SK-N-SH (cell line): Measurements from ENCODE around the gene EXOC3L1. TPM values are rescaled to one million over a fixed set of nuclear protein-coding genes. Genes with fewer than 3 reads are reported as not detected.

Source experiments
- CTCF ChIA-PET: fragments of 300-600, 350-600 bp; formaldehyde crosslinking; extraction: SDS; loops from one replicate; lab custom pipeline; 2021; lab: Yijun Ruan, JAX
- POLR2A ChIA-PET: fragments of 350-600 bp; sonication (Branson Sonifier 250); formaldehyde crosslinking; extraction: SDS; loops from one replicate; lab custom pipeline; 2020; ENCODE audit warnings: antibody characterized with exemption, inconsistent platforms; lab: Yijun Ruan, JAX
- DNase-seq: peaks from one replicate; pipeline ENCODE4 v3.0.0; 2012
- H2AFZ ChIP-seq: fragments of 200-600 bp; sonication (generic); 2 replicates; pipeline ENCODE4 v1.8.1; 2016; ENCODE audit warnings: antibody characterized with exemption, mild to moderate bottlenecking, low read depth
- H3F3A ChIP-seq: fragments of 200-600 bp; sonication (generic); replicated peaks from 2 replicates; pipeline ENCODE3; 2016; ENCODE audit warnings: antibody characterized with exemption, mild to moderate bottlenecking; ENCODE audit not compliant: insufficient read depth
- H3K27ac ChIP-seq, 2 experiments: fragments of 200-500 bp in 1 of 2; fragments of 200-600 bp in 1 of 2; sonication (Bioruptor generic) in 1 of 2; sonication (generic), shearing (Covaris generic) in 1 of 2; 2 replicates each; pipeline versions ENCODE4 v1.5.1 to v1.6.1; 2014 to 2016; ENCODE audit warnings: low read depth in 2 of 2, inconsistent platforms in 1 of 2, low read length in 1 of 2, mild to moderate bottlenecking in 1 of 2, mixed read lengths in 1 of 2
- H3K27me3 ChIP-seq: fragments of 200-600 bp; sonication (generic), shearing (Covaris generic); 2 replicates; pipeline ENCODE4 v1.6.1; 2016; ENCODE audit warnings: mixed run types; ENCODE audit not compliant: insufficient read depth
- H3K36me3 ChIP-seq, 2 experiments: fragments of 200-500 bp in 1 of 2; fragments of 200-600 bp in 1 of 2; sonication (Bioruptor generic) in 1 of 2; sonication (generic) in 1 of 2; replicated peaks in 1 of 2; 2 replicates each; pipeline versions ENCODE3 to v1.5.1; 2014 to 2016; ENCODE audit warnings: low read length in 1 of 2, mild to moderate bottlenecking in 1 of 2; ENCODE audit not compliant: insufficient read depth in 2 of 2, control insufficient read depth in 1 of 2
- H3K4me1 ChIP-seq, 2 experiments: fragments of 200-500 bp in 1 of 2; fragments of 200-600 bp in 1 of 2; sonication (Bioruptor generic) in 1 of 2; sonication (generic), shearing (Covaris generic) in 1 of 2; 2 replicates each; pipeline versions ENCODE4 v1.5.1 to v1.6.1; 2014 to 2016; ENCODE audit warnings: low read depth in 1 of 2, low read length in 1 of 2, mixed run types in 1 of 2; ENCODE audit not compliant: insufficient read depth in 2 of 2, control insufficient read depth in 1 of 2
- H3K4me2 ChIP-seq: fragments of 200-600 bp; sonication (generic), shearing (Covaris generic); 2 replicates; pipeline ENCODE4 v1.6.1; 2017; ENCODE audit warnings: mixed run types
- H3K4me3 ChIP-seq, 2 experiments: fragments of 200-500 bp in 1 of 2; fragments of 200-600 bp in 1 of 2; sonication (Bioruptor generic) in 1 of 2; sonication (generic), shearing (Covaris generic) in 1 of 2; 2 replicates each; pipeline versions ENCODE4 v1.5.1 to v1.8.1; 2014 to 2016; ENCODE audit warnings: low read depth in 2 of 2, inconsistent platforms in 1 of 2, low read length in 1 of 2, mild to moderate bottlenecking in 1 of 2, mixed read lengths in 1 of 2, moderate library complexity in 1 of 2
- H3K79me2 ChIP-seq: fragments of 200-600 bp; sonication (generic); 2 replicates; pipeline ENCODE4 v1.8.1; 2017; ENCODE audit warnings: mild to moderate bottlenecking; ENCODE audit not compliant: insufficient read depth
- H3K9ac ChIP-seq: fragments of 200-600 bp; sonication (generic); 2 replicates; pipeline ENCODE4 v1.6.1; 2017; ENCODE audit warnings: mixed run types
- H3K9me2 ChIP-seq: fragments of 200-600 bp; sonication (generic); 2 replicates; pipeline ENCODE4 v1.6.1; 2017; ENCODE audit warnings: mixed run types
- H3K9me3 ChIP-seq: fragments of 200-600 bp; sonication (generic); 2 replicates; pipeline ENCODE4 v1.6.1; 2017; ENCODE audit warnings: mixed run types, mild to moderate bottlenecking, moderate library complexity
- H4K20me1 ChIP-seq: fragments of 200-600 bp; sonication (generic); 2 replicates; pipeline ENCODE4 v1.6.1; 2017; ENCODE audit warnings: mild to moderate bottlenecking, mixed run types; ENCODE audit not compliant: insufficient read depth
- ELF1 ChIP-seq: IDR thresholded peaks from 2 replicates; pipeline ENCODE4 v1.4.0; 2012
- FOSL2 ChIP-seq: IDR thresholded peaks from 2 replicates; pipeline ENCODE4 v1.4.0; 2012; ENCODE audit warnings: low read depth, mild to moderate bottlenecking, moderate library complexity, borderline replicate concordance
- GABPA ChIP-seq: IDR thresholded peaks from 2 replicates; pipeline ENCODE4 v1.4.0; 2012; ENCODE audit warnings: low read depth, mild to moderate bottlenecking
- MEF2A ChIP-seq: IDR thresholded peaks from 2 replicates; pipeline ENCODE4 v1.4.0; 2012; ENCODE audit warnings: low read depth, borderline replicate concordance
- RAD21 ChIP-seq: IDR thresholded peaks from 2 replicates; pipeline ENCODE4 v1.6.1; 2012; ENCODE audit warnings: mild to moderate bottlenecking, low read length
- RCOR1 ChIP-seq: fragments of 150-350 bp; IDR thresholded peaks from 2 replicates; pipeline ENCODE4 v1.6.1; 2017; ENCODE audit warnings: antibody characterized with exemption, low read length
- ZBTB33 ChIP-seq: IDR thresholded peaks from 2 replicates; pipeline ENCODE4 v1.4.0; 2012; ENCODE audit warnings: low read depth, borderline replicate concordance
- WGBS: methylation state at CpG from one replicate; pipeline ENCODE4 v1.1.6; 2017; ENCODE audit warnings: low lambda C conversion rate; 5-methylcytosine and 5-hydroxymethylcytosine counted together
- polyA plus RNA-seq, 3 experiments: library from polyadenylated mRNA; depleted of rRNA; stranded (reverse); fragments of >200 nt; gene quantifications; 2 replicates each; pipeline ENCODE4 v1.2.3, GENCODE V29; 2012
- TF ChIP-seq, protein P1 (sequence below): fragments of 150-350 bp; IDR thresholded peaks from 2 replicates; pipeline ENCODE4 v1.6.1; 2017; ENCODE audit warnings: antibody characterized with exemption, low read length, low read depth, borderline replicate concordance
- TF ChIP-seq, protein P2 (sequence below): fragments of 200-600 bp; sonication (generic); IDR thresholded peaks from 2 replicates; pipeline ENCODE4 v1.6.1; 2017; ENCODE audit warnings: antibody characterized with exemption, mild to moderate bottlenecking, moderate library complexity

The EXOC3L1 gene
- polyA plus RNA-seq, 1 of the 3 experiments (the other 2 are of a cell fraction), result 0.46 TPM

DNA sequence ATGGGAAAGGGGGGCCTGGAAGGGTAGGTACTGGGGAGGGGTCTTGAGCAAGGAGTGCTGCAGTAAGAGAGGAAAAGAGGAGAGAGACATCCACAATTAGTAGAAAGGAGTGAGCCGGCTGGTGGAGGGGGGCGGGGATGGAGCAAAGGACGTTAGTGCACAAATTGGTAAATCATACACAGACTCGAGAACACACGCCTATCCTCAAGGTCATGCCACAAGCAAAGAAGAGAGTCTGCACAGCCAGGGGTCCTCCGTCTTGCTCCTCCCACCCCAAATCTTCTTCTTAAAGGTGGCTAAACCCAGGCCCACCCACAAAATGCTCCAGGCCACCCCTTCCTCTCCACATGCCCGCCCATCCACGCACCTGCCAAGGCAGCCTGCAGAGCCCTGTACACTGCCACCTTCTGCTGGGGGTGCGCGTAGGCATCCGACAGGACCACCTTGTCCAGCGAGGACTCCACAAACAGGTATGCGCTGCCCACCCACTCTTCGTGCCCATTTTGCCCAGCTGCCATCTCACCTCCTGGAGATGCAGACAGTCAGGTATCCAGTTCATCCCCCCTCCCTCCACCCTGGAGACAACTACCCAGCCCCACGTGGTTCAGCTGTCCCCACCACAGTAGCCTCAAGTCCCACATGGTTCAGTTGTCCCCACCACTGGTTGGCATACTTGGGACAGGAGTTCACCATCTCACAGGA is 33.6 kb downstream of the EXOC3L1 start:
- TF ChIP-seq MEF2A (no peak), ELF1 (no peak), FOSL2 (no peak), ZBTB33 (no peak), GABPA (no peak), RCOR1 (no peak), RAD21 (no peak)
- TF ChIP-seq, protein P1, sequence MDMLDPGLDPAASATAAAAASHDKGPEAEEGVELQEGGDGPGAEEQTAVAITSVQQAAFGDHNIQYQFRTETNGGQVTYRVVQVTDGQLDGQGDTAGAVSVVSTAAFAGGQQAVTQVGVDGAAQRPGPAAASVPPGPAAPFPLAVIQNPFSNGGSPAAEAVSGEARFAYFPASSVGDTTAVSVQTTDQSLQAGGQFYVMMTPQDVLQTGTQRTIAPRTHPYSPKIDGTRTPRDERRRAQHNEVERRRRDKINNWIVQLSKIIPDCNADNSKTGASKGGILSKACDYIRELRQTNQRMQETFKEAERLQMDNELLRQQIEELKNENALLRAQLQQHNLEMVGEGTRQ, result no peak
- TF ChIP-seq, protein P2, sequence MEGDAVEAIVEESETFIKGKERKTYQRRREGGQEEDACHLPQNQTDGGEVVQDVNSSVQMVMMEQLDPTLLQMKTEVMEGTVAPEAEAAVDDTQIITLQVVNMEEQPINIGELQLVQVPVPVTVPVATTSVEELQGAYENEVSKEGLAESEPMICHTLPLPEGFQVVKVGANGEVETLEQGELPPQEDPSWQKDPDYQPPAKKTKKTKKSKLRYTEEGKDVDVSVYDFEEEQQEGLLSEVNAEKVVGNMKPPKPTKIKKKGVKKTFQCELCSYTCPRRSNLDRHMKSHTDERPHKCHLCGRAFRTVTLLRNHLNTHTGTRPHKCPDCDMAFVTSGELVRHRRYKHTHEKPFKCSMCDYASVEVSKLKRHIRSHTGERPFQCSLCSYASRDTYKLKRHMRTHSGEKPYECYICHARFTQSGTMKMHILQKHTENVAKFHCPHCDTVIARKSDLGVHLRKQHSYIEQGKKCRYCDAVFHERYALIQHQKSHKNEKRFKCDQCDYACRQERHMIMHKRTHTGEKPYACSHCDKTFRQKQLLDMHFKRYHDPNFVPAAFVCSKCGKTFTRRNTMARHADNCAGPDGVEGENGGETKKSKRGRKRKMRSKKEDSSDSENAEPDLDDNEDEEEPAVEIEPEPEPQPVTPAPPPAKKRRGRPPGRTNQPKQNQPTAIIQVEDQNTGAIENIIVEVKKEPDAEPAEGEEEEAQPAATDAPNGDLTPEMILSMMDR, result no peak
- Histone ChIP-seq H3K27me3 (no peaks in the 10 kb centered on the region), H3K9me3 (no peaks in the 10 kb centered on the region), H3F3A (peaks cover 9% of the 10 kb centered on the region), H3K4me3 (no peak overlapping the region), H3K27ac (no peak overlapping the region), H3K9ac (no peak overlapping the region), H2AFZ (no peak overlapping the region), H3K79me2 (no peaks in the 10 kb centered on the region), H3K36me3 (peaks cover 0 to 4% of the 10 kb centered on the region in 2 experiments), H3K9me2 (no peaks in the 10 kb centered on the region), H3K4me2 (no peak overlapping the region), H4K20me1 (peaks cover 26% of the 10 kb centered on the region), H3K4me1 (peaks cover 4 to 19% of the 10 kb centered on the region in 2 experiments; a peak in 1 of 4 replicates)
- ChIA-PET CTCF (interaction anchor here (1.1 to 14.2 kb wide), 23 partner anchors 8 to 261 kb away, joined by 3 to 470 read pairs (median 11); partner anchors contain the start of genes CBFB, CES3, HSF4 and MATCAP1), POLR2A (interaction anchor here (1.4 kb wide), 1 partner anchor 139 kb away, joined by 3 read pairs; no protein-coding TSS in a partner anchor)
- DNase-seq, result no peak
- WGBS, result 84% methylated on average over 15 of the region's 15 CpGs
